ENCODE results near the gene ROR2.

- no peak for TF ChIP-seq POLR2A (IDR thresholded peaks at IDR 0.05)
- no peak for TF ChIP-seq CTCF (IDR thresholded peaks at IDR 0.05)
Observed at GRCh38 chr9:91945277-91946085, 4.5 kb downstream of the ROR2 start.

Data from heart left ventricle (tissue), 13 donors.